Measurements from ENCODE around the gene CTNNB1. TPM values are rescaled to one million over a fixed set of nuclear protein-coding genes. Genes with fewer than 3 reads are reported as not detected.

Gene CTNNB1
- total and polyA plus RNA-seq, 2 experiments from 2014 or later, result 89.4 to 566 TPM

- DNase-seq (ENCODE audit: low spot score), result no peak
- Histone ChIP-seq H4K20me1 (replicated peaks; ENCODE audit: insufficient read depth) (peaks cover 73% of the 10 kb centered on the region), H3K79me2 (replicated peaks; ENCODE audit: insufficient read depth) (peaks cover 100% of the 10 kb centered on the region), H3K4me2 (no peak overlapping the region), H3K4me3 (no peak overlapping the region), H3K9me2 (ENCODE audit: insufficient read depth) (no peaks in the 10 kb centered on the region), H3K27me3 (ENCODE audit: insufficient read depth) (no peaks in the 10 kb centered on the region), H3F3A (replicated peaks; ENCODE audit: low read depth) (no peaks in the 10 kb centered on the region), H3K4me1 (ENCODE audit: insufficient read depth) (peaks cover 15% of the 10 kb centered on the region), H2AFZ (no peak overlapping the region), H3K36me3 (ENCODE audit: insufficient read depth) (peaks cover 33% of the 10 kb centered on the region), H3K27ac (ENCODE audit: low read depth) (peak overlapping the region; percentile 36; the same call in 1 of the 2 replicates)
- peaks cover 36% of the 10 kb centered on the region for H3K36me3 Mint-ChIP-seq (ENCODE audit: low read depth)
- peaks cover 36% of the 10 kb centered on the region; the same call in 2 of the 3 replicates for H3K4me1 Mint-ChIP-seq
- H3K27me3 Mint-ChIP-seq (ENCODE audit: insufficient read depth, low read depth, poor library complexity), result peaks cover 2% of the 10 kb centered on the region
- no peak overlapping the region for H3K27ac Mint-ChIP-seq
- no peak overlapping the region for H3K4me3 Mint-ChIP-seq
- TF ChIP-seq CTCF (conservative IDR thresholded peaks at IDR 0.05; ENCODE audit: low read depth in 2 of 2), result no peak
- no peak for TF ChIP-seq ETS1 (IDR thresholded peaks at IDR 0.05)
- TF ChIP-seq REST (IDR thresholded peaks at IDR 0.05; ENCODE audit: unreplicated experiment), result no peak
- no peak for TF ChIP-seq EZH2phosphoT487 (IDR thresholded peaks at IDR 0.05; ENCODE audit: unreplicated experiment)
- no peak for TF ChIP-seq ZNF331 (CRISPR knock-in tag; IDR thresholded peaks at IDR 0.05; ENCODE audit: low read depth)
- no peak for ATAC-seq
- H3K9me3 Mint-ChIP-seq, result no peaks in the 10 kb centered on the region
Observed at GRCh38 chr3:41222501-41222900, 23.2 kb downstream of the CTNNB1 start.

GRCh38 chr3:41223078-41223477 is 23.8 kb downstream of the CTNNB1 start:
- Histone ChIP-seq H3K27ac (ENCODE audit: low read depth) (peak overlapping the region; percentile 36; the same call in 1 of the 2 replicates), H3K27me3 (ENCODE audit: insufficient read depth) (no peaks in the 10 kb centered on the region), H3K79me2 (replicated peaks; ENCODE audit: insufficient read depth) (peaks cover 100% of the 10 kb centered on the region), H2AFZ (no peak overlapping the region), H3K4me2 (no peak overlapping the region), H3K36me3 (ENCODE audit: insufficient read depth) (peaks cover 39% of the 10 kb centered on the region), H4K20me1 (replicated peaks; ENCODE audit: insufficient read depth) (peaks cover 71% of the 10 kb centered on the region), H3K9me2 (ENCODE audit: insufficient read depth) (no peaks in the 10 kb centered on the region), H3F3A (replicated peaks; ENCODE audit: low read depth) (no peaks in the 10 kb centered on the region), H3K4me1 (ENCODE audit: insufficient read depth) (peaks cover 15% of the 10 kb centered on the region), H3K4me3 (no peak overlapping the region)
- Mint-ChIP-seq H3K4me3 (no peak overlapping the region), H3K9me3 (no peaks in the 10 kb centered on the region), H3K36me3 (ENCODE audit: low read depth) (peaks cover 42% of the 10 kb centered on the region), H3K27me3 (ENCODE audit: insufficient read depth, low read depth, poor library complexity) (peaks cover 2% of the 10 kb centered on the region), H3K4me1 (peaks cover 33% of the 10 kb centered on the region), H3K27ac (no peak overlapping the region)
- ATAC-seq, result no peak
- DNase-seq (ENCODE audit: low spot score), result no peak
- TF ChIP-seq ZNF462 (CRISPR knock-in tag; IDR thresholded peaks at IDR 0.05) (no peak), STAT1 (IDR thresholded peaks at IDR 0.05; ENCODE audit: unreplicated experiment) (no peak), POLR2AphosphoS5 (IDR thresholded peaks at IDR 0.05; ENCODE audit: low read depth) (no peak), EZH2 (IDR thresholded peaks at IDR 0.05; ENCODE audit: low read depth, unreplicated experiment) (no peak)
